ENCODE results near the gene ATP5IF1. TPM values are rescaled to one million over a fixed set of nuclear protein-coding genes. Genes with fewer than 3 reads are reported as not detected.

ATP5IF1 gene
- total and polyA plus RNA-seq, 10 of the 15 experiments (the other 5 are each of a cell fraction or from before 2014, with no cell fraction given) = 253 to 1,210 (median 418) TPM

DNA sequence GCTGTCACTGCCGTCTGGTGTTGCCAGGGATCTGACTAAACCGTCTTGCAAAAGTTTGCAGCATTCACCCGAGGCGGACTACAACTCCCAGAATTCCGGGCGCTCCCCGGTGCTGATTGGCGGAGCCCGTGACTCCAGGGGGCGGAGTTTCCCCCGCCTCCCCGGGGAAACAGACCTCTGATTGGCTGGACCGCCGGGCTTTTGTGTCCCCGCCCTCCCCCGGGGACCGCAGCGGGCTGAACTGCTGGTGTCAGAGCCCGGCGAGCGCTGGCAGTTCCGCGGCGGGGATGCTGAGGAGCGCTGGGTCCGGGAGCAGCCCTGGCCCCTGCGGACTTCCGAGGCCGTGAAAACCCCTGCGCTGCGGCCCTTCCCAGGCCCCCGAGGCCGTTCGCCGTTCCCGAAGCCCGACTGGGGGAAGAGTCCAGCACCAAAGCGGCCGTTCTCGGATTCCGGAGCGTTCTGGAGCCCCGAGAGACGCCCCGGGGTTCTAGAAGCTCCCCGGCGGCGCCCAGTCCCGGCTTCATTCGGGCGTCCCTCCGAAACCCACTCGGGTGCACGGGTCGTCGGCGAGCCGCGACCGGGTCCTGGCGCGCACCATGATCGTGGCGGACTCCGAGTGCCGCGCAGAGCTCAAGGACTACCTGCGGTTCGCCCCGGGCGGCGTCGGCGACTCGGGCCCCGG, 23.5 kb downstream of the ATP5IF1 start, which contains the start of gene SESN2 (continued):
- TF ChIP-seq TCF3 (IDR thresholded peaks at IDR 0.05; ENCODE audit: borderline replicate concordance, insufficient read depth, low read depth, low read length) = peak; percentile 46; the same call in 1 of the 2 replicates
- no peak for TF ChIP-seq HDAC6 (IDR thresholded peaks at IDR 0.05; ENCODE audit: unreplicated experiment)
- peak; percentile 96 for TF ChIP-seq TAF1 (IDR thresholded peaks at IDR 0.05; ENCODE audit: borderline replicate concordance, low read depth, low read length)
- TF ChIP-seq SMAD5 (IDR thresholded peaks at IDR 0.05; ENCODE audit: low read depth) = peak; percentile 71; the same call in 1 of the 2 replicates
- peak; percentile 82 for TF ChIP-seq SIX5 (IDR thresholded peaks at IDR 0.05; ENCODE audit: low read depth, low read length, severe bottlenecking)
- peak; percentile 91 for TF ChIP-seq SP1 (IDR thresholded peaks at IDR 0.05; ENCODE audit: low read depth, low read length)
- TF ChIP-seq RFX5 (IDR thresholded peaks at IDR 0.05; ENCODE audit: low read depth, low read length) = 0 out of 2 replicates have a peak, but pooled peaks have one; percentile 60
- peak; percentile 72; the same call in 1 of the 2 replicates for TF ChIP-seq POLR2AphosphoS2 (IDR thresholded peaks at IDR 0.05; ENCODE audit: low read depth, low read length)
- peak; percentile 99 for TF ChIP-seq POLR2A (IDR thresholded peaks at IDR 0.05; ENCODE audit: low read depth, low read length)
- TF ChIP-seq KDM1A (IDR thresholded peaks at IDR 0.05; ENCODE audit: borderline replicate concordance) = no peak
- TF ChIP-seq CREM (IDR thresholded peaks at IDR 0.05; ENCODE audit: low read depth) = peak; percentile 64; the same call in 1 of the 2 replicates
- TF ChIP-seq GATAD2B (conservative IDR thresholded peaks at IDR 0.05; ENCODE audit: low read depth) = peak; percentile 71
- TF ChIP-seq, protein P1, sequence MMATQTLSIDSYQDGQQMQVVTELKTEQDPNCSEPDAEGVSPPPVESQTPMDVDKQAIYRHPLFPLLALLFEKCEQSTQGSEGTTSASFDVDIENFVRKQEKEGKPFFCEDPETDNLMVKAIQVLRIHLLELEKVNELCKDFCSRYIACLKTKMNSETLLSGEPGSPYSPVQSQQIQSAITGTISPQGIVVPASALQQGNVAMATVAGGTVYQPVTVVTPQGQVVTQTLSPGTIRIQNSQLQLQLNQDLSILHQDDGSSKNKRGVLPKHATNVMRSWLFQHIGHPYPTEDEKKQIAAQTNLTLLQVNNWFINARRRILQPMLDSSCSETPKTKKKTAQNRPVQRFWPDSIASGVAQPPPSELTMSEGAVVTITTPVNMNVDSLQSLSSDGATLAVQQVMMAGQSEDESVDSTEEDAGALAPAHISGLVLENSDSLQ (IDR thresholded peaks at IDR 0.05) = peak; percentile 86
- 0 out of 4 replicates have a peak, but pooled peaks of 1 of the 2 experiments have one; percentile 6 for TF ChIP-seq BHLHE40 (IDR thresholded peaks at IDR 0.05; ENCODE audit: borderline replicate concordance in 1 of 2, low read depth in 2 of 2, low read length in 1 of 2)
- no peak for TF ChIP-seq JUNB (IDR thresholded peaks at IDR 0.05)
- peak; percentile 88 for TF ChIP-seq PML (IDR thresholded peaks at IDR 0.05; ENCODE audit: low read length)
- peak; percentile 86; the same call in 1 of the 2 replicates for TF ChIP-seq CBX5 (IDR thresholded peaks at IDR 0.05; ENCODE audit: low read depth)
- TF ChIP-seq, protein P2, sequence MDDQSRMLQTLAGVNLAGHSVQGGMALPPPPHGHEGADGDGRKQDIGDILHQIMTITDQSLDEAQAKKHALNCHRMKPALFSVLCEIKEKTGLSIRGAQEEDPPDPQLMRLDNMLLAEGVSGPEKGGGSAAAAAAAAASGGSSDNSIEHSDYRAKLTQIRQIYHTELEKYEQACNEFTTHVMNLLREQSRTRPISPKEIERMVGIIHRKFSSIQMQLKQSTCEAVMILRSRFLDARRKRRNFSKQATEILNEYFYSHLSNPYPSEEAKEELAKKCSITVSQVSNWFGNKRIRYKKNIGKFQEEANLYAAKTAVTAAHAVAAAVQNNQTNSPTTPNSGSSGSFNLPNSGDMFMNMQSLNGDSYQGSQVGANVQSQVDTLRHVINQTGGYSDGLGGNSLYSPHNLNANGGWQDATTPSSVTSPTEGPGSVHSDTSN (IDR thresholded peaks at IDR 0.05; ENCODE audit: insufficient replicate concordance, low read depth, low read length) = peak; percentile 6
- TF ChIP-seq NFIC (IDR thresholded peaks at IDR 0.05; ENCODE audit: low read depth, low read length) = no peak
- no peak for TF ChIP-seq RBBP5 (conservative IDR thresholded peaks at IDR 0.05)
- TF ChIP-seq, protein P3, sequence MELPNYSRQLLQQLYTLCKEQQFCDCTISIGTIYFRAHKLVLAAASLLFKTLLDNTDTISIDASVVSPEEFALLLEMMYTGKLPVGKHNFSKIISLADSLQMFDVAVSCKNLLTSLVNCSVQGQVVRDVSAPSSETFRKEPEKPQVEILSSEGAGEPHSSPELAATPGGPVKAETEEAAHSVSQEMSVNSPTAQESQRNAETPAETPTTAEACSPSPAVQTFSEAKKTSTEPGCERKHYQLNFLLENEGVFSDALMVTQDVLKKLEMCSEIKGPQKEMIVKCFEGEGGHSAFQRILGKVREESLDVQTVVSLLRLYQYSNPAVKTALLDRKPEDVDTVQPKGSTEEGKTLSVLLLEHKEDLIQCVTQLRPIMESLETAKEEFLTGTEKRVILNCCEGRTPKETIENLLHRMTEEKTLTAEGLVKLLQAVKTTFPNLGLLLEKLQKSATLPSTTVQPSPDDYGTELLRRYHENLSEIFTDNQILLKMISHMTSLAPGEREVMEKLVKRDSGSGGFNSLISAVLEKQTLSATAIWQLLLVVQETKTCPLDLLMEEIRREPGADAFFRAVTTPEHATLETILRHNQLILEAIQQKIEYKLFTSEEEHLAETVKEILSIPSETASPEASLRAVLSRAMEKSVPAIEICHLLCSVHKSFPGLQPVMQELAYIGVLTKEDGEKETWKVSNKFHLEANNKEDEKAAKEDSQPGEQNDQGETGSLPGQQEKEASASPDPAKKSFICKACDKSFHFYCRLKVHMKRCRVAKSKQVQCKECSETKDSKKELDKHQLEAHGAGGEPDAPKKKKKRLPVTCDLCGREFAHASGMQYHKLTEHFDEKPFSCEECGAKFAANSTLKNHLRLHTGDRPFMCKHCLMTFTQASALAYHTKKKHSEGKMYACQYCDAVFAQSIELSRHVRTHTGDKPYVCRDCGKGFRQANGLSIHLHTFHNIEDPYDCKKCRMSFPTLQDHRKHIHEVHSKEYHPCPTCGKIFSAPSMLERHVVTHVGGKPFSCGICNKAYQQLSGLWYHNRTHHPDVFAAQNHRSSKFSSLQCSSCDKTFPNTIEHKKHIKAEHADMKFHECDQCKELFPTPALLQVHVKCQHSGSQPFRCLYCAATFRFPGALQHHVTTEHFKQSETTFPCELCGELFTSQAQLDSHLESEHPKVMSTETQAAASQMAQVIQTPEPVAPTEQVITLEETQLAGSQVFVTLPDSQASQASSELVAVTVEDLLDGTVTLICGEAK (IDR thresholded peaks at IDR 0.05; ENCODE audit: borderline replicate concordance) = peak; percentile 15; the same call in 1 of the 2 replicates
- no peak; the same call in 1 of the 2 replicates for TF ChIP-seq MXI1 (IDR thresholded peaks at IDR 0.05; ENCODE audit: low read depth, low read length)
- 0 out of 4 replicates have a peak, but pooled peaks of 1 of the 2 experiments have one; percentile 20 for TF ChIP-seq EP300 (IDR thresholded peaks at IDR 0.05; ENCODE audit: borderline replicate concordance in 1 of 2, control insufficient read depth in 1 of 2, low read depth in 2 of 2, low read length in 2 of 2)
